ENCODE results near the gene ADGRA3. TPM values are rescaled to one million over a fixed set of nuclear protein-coding genes. Genes with fewer than 3 reads are reported as not detected.
A peak's percentile ranks its signal among the peaks of the same experiment; 100 is the strongest.

Gene ADGRA3
- total RNA-seq, 1 experiment from 2014 or later = 40.5 TPM

DNA sequence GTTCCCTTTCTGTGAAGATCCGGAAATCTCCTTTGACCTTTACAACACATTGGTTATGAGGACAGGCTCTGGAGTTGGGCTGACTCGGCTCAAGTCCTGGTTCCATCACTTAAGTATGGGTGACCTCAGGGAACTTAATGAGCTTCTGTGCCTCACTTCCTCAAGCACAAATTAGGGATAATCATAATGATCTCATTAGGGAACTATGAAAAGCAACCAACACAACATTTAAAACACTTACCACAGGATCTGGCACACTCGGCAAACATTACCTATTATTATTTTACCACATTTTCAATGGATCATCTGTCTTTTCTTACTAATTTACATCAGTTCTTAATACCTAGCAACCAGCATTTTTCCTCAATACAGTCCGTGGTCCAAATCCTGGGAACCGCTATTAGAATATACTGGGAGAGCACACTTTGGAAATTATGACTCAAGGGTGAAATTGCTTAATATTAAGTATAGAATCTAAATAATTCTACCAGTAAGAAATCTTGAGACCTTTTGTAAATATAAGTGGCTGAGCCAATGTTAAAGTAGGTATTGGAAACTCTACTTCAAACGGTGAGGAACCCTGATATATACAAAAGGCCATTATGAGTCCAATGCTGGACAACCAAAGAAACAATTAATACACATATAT lies 19.6 kb downstream of the ADGRA3 start:
- TF ChIP-seq, protein P1, sequence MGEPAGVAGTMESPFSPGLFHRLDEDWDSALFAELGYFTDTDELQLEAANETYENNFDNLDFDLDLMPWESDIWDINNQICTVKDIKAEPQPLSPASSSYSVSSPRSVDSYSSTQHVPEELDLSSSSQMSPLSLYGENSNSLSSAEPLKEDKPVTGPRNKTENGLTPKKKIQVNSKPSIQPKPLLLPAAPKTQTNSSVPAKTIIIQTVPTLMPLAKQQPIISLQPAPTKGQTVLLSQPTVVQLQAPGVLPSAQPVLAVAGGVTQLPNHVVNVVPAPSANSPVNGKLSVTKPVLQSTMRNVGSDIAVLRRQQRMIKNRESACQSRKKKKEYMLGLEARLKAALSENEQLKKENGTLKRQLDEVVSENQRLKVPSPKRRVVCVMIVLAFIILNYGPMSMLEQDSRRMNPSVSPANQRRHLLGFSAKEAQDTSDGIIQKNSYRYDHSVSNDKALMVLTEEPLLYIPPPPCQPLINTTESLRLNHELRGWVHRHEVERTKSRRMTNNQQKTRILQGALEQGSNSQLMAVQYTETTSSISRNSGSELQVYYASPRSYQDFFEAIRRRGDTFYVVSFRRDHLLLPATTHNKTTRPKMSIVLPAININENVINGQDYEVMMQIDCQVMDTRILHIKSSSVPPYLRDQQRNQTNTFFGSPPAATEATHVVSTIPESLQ (CRISPR knock-in tag; IDR thresholded peaks at IDR 0.05) = no peak
- TF ChIP-seq, protein P2, sequence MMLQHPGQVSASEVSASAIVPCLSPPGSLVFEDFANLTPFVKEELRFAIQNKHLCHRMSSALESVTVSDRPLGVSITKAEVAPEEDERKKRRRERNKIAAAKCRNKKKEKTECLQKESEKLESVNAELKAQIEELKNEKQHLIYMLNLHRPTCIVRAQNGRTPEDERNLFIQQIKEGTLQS (CRISPR knock-in tag; conservative IDR thresholded peaks at IDR 0.05) = no peak
- ChIA-PET CTCF (no interaction called here), POLR2A (interaction anchor here (0.6 kb wide), 1 partner anchor 13 kb away, joined by 3 read pairs; no protein-coding TSS in a partner anchor)
- peaks cover 41% of the 10 kb centered on the region for H3K4me1 Mint-ChIP-seq
- no peaks in the 10 kb centered on the region for H3K27me3 Mint-ChIP-seq (ENCODE audit: low read depth)
- H3K9me3 Mint-ChIP-seq = no peaks in the 10 kb centered on the region
- 0 out of 2 replicates have a peak, but pooled peaks cover 5% of the 10 kb centered on the region for H3K36me3 Mint-ChIP-seq
- peak overlapping the region; percentile 17; the same call in 1 of the 2 replicates for H3K27ac Mint-ChIP-seq
- no peak overlapping the region for H3K4me3 Mint-ChIP-seq
- DNase-seq (ENCODE audit: low spot score) (no peak), ATAC-seq (no peak)

DNA sequence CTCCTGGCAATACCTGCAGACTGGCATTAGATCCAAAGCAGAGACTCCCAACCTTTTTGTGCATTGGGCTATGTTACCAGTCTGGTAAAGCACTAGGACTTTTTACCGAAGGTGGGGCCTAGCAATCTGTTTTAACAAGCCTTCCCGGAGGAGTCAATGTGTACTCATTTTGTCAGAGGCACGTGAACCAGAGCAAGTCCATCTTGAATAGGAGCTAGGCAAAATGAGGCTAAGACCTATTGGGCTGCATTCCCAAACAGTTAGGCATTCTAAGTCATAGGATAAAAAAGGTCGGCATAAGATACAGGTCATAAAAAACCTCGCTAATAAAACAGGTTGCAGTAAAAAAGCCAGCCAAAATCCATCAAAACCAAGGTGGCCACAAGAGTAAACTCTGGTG lies 22.3 kb downstream of the ADGRA3 start:
- H3K27ac Mint-ChIP-seq = peak overlapping the region; percentile 30
- H3K36me3 Mint-ChIP-seq = peaks cover 5% of the 10 kb centered on the region; the same call in 1 of the 2 replicates
- DNase-seq (ENCODE audit: low spot score) = no peak
- TF ChIP-seq ESRRA (CRISPR knock-in tag; IDR thresholded peaks at IDR 0.05; ENCODE audit: borderline replicate concordance) (no peak), RORB (CRISPR knock-in tag; IDR thresholded peaks at IDR 0.05) (no peak), FOXJ3 (CRISPR knock-in tag; IDR thresholded peaks at IDR 0.05; ENCODE audit: borderline replicate concordance) (no peak), RELA (CRISPR knock-in tag; IDR thresholded peaks at IDR 0.05; ENCODE audit: borderline replicate concordance) (no peak), JAZF1 (CRISPR knock-in tag; IDR thresholded peaks at IDR 0.05) (no peak), CBFB (CRISPR knock-in tag; IDR thresholded peaks at IDR 0.05; ENCODE audit: low read depth) (no peak)
- TF ChIP-seq, protein P2 (CRISPR knock-in tag; conservative IDR thresholded peaks at IDR 0.05) = no peak
- TF ChIP-seq, protein P3, sequence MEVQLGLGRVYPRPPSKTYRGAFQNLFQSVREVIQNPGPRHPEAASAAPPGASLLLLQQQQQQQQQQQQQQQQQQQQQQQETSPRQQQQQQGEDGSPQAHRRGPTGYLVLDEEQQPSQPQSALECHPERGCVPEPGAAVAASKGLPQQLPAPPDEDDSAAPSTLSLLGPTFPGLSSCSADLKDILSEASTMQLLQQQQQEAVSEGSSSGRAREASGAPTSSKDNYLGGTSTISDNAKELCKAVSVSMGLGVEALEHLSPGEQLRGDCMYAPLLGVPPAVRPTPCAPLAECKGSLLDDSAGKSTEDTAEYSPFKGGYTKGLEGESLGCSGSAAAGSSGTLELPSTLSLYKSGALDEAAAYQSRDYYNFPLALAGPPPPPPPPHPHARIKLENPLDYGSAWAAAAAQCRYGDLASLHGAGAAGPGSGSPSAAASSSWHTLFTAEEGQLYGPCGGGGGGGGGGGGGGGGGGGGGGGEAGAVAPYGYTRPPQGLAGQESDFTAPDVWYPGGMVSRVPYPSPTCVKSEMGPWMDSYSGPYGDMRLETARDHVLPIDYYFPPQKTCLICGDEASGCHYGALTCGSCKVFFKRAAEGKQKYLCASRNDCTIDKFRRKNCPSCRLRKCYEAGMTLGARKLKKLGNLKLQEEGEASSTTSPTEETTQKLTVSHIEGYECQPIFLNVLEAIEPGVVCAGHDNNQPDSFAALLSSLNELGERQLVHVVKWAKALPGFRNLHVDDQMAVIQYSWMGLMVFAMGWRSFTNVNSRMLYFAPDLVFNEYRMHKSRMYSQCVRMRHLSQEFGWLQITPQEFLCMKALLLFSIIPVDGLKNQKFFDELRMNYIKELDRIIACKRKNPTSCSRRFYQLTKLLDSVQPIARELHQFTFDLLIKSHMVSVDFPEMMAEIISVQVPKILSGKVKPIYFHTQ (CRISPR knock-in tag; IDR thresholded peaks at IDR 0.05) = no peak
- TF ChIP-seq, protein P4, sequence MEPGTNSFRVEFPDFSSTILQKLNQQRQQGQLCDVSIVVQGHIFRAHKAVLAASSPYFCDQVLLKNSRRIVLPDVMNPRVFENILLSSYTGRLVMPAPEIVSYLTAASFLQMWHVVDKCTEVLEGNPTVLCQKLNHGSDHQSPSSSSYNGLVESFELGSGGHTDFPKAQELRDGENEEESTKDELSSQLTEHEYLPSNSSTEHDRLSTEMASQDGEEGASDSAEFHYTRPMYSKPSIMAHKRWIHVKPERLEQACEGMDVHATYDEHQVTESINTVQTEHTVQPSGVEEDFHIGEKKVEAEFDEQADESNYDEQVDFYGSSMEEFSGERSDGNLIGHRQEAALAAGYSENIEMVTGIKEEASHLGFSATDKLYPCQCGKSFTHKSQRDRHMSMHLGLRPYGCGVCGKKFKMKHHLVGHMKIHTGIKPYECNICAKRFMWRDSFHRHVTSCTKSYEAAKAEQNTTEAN (CRISPR knock-in tag; IDR thresholded peaks at IDR 0.05) = no peak
- TF ChIP-seq, protein P5, sequence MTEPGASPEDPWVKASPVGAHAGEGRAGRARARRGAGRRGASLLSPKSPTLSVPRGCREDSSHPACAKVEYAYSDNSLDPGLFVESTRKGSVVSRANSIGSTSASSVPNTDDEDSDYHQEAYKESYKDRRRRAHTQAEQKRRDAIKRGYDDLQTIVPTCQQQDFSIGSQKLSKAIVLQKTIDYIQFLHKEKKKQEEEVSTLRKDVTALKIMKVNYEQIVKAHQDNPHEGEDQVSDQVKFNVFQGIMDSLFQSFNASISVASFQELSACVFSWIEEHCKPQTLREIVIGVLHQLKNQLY (CRISPR knock-in tag; IDR thresholded peaks at IDR 0.05) = no peak
- POLR2A ChIA-PET = no interaction called here
- no peak for ATAC-seq
- H3K4me3 Mint-ChIP-seq = no peak overlapping the region
- no peaks in the 10 kb centered on the region for H3K27me3 Mint-ChIP-seq (ENCODE audit: low read depth)
- CTCF ChIA-PET = no interaction called here
- no peaks in the 10 kb centered on the region for H3K9me3 Mint-ChIP-seq
- peaks cover 61% of the 10 kb centered on the region for H3K4me1 Mint-ChIP-seq

DNA sequence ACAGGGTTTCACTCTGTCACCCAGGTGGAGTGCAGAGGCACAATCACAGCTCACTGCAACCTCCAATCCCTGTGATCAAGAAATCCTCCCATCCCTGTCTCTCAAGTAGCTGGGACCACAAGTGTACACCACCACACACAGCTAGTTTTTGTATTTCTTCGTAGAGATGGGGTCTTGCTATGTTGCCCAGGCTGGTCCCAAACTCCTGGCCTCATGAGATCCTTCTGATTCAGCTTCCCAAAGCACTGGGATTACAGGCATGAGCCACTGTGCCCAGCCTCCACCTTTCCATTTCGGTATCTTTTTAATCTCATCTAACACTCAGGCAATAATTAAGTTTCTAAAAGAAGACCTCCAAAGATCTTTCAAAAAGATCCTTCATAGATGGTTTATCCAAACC lies 22.9 kb downstream of the ADGRA3 start:
- peaks cover 65% of the 10 kb centered on the region for H3K4me1 Mint-ChIP-seq
- ATAC-seq = no peak
- POLR2A ChIA-PET = no interaction called here
- no peak for DNase-seq (ENCODE audit: low spot score)
- peak overlapping the region; percentile 34; the same call in 1 of the 2 replicates for H3K27ac Mint-ChIP-seq
- H3K9me3 Mint-ChIP-seq = no peaks in the 10 kb centered on the region
- CTCF ChIA-PET = no interaction called here
- H3K36me3 Mint-ChIP-seq = peaks cover 5% of the 10 kb centered on the region; the same call in 1 of the 2 replicates
- H3K27me3 Mint-ChIP-seq (ENCODE audit: low read depth) = no peaks in the 10 kb centered on the region
- no peak overlapping the region for H3K4me3 Mint-ChIP-seq
- TF ChIP-seq NFE2L1 (CRISPR knock-in tag; IDR thresholded peaks at IDR 0.05) (no peak), RELA (CRISPR knock-in tag; IDR thresholded peaks at IDR 0.05; ENCODE audit: borderline replicate concordance) (no peak), SP1 (CRISPR knock-in tag; conservative IDR thresholded peaks at IDR 0.05) (no peak), ZNF263 (CRISPR knock-in tag; IDR thresholded peaks at IDR 0.05; ENCODE audit: low read depth) (no peak), CREB1 (CRISPR knock-in tag; IDR thresholded peaks at IDR 0.05) (no peak), ZNF121 (CRISPR knock-in tag; IDR thresholded peaks at IDR 0.05) (peak; percentile 97)
- TF ChIP-seq, protein P5 (CRISPR knock-in tag; IDR thresholded peaks at IDR 0.05) = no peak
- TF ChIP-seq, protein P6, sequence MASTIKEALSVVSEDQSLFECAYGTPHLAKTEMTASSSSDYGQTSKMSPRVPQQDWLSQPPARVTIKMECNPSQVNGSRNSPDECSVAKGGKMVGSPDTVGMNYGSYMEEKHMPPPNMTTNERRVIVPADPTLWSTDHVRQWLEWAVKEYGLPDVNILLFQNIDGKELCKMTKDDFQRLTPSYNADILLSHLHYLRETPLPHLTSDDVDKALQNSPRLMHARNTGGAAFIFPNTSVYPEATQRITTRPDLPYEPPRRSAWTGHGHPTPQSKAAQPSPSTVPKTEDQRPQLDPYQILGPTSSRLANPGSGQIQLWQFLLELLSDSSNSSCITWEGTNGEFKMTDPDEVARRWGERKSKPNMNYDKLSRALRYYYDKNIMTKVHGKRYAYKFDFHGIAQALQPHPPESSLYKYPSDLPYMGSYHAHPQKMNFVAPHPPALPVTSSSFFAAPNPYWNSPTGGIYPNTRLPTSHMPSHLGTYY (CRISPR knock-in tag; IDR thresholded peaks at IDR 0.05) = no peak
